K562 (cell line): ENCODE measurements around the gene SPAG7. TPM values are rescaled to one million over a fixed set of nuclear protein-coding genes. Genes with fewer than 3 reads are reported as not detected.

Experiments
- ATAC-seq: fragments of 200-7000 bp; cut with Tn5 transposase; 3 replicates; pipeline ENCODE4 v1.9.1; 2020; ENCODE audit warnings: moderate library complexity
- BruUV-seq: library from RNA; stranded (reverse); fragments of 400-500 nt; replicated peaks from 2 replicates; lab custom pipeline; 2021; lab: Mats Ljungman, UMichigan
- CTCF ChIA-PET: fragments of 300-600 bp; formaldehyde crosslinking; extraction: SDS; loops from one replicate; lab custom pipeline; 2021; ENCODE audit warnings: low intra/inter-chr PET ratio; lab: Yijun Ruan, JAX
- POLR2A ChIA-PET: fragments of 300-600, 350-650 bp; sonication (Branson Sonifier 250); formaldehyde crosslinking; extraction: SDS; loops from one replicate; lab custom pipeline; 2021; ENCODE audit warnings: antibody characterized with exemption, inconsistent platforms; lab: Yijun Ruan, JAX
- DNase-seq, 4 experiments: peaks; one replicate each; pipeline versions ENCODE4 v3.0.0 to v3.0.0-alpha.2; 2011 to 2018; ENCODE audit warnings: low spot score in 3 of 4, mixed read lengths in 3 of 4; ENCODE audit errors: extremely low read depth in 1 of 4
- FAIRE-seq: peaks from 2 replicates; lab custom pipeline; 2011; peaks lifted over from hg19 to GRCh38; lab: Jason Lieb, UNC
- H2AFZ ChIP-seq: 2 replicates; pipeline ENCODE4 v1.6.0; 2011; ENCODE audit warnings: low read depth, low read length, control low read depth, inconsistent platforms
- H3K27ac ChIP-seq: fragments of 200-600 bp; 3 replicates; pipeline ENCODE4 v1.8.0; 2011; ENCODE audit warnings: low read depth, mild to moderate bottlenecking, control low read depth, inconsistent platforms, low read length, moderate library complexity, mixed read lengths; ENCODE audit errors: extremely low read depth
- H3K27me3 ChIP-seq, 2 experiments: fragments of 300-600 bp in 1 of 2; 2 replicates in 1 of 2; 3 replicates in 1 of 2; pipeline versions ENCODE4 v1.6.0 to v1.8.0; 2011; ENCODE audit warnings: inconsistent platforms in 2 of 2, low read length in 2 of 2, mild to moderate bottlenecking in 1 of 2, mixed read lengths in 1 of 2, moderate library complexity in 1 of 2; ENCODE audit not compliant: control insufficient read depth in 2 of 2, insufficient read depth in 2 of 2
- H3K36me3 ChIP-seq: fragments of 300-600 bp; 3 replicates; pipeline ENCODE4 v1.8.0; 2011; ENCODE audit warnings: mild to moderate bottlenecking, low read length, inconsistent platforms; ENCODE audit not compliant: control insufficient read depth, insufficient read depth
- H3K4me1 ChIP-seq, 2 experiments: fragments of 200-600 bp in 1 of 2; replicated peaks in 1 of 2; 2 replicates in 1 of 2; 3 replicates in 1 of 2; pipeline versions ENCODE4 v1.5.1 to v1.8.0; 2011; ENCODE audit warnings: inconsistent platforms in 2 of 2, low read length in 2 of 2, mild to moderate bottlenecking in 1 of 2, mixed read lengths in 1 of 2, moderate library complexity in 1 of 2; ENCODE audit not compliant: control insufficient read depth in 2 of 2, insufficient read depth in 2 of 2
- H3K4me2 ChIP-seq: 2 replicates; pipeline ENCODE4 v1.6.1; 2011; ENCODE audit warnings: low read length, control low read depth, inconsistent platforms, mixed read lengths; ENCODE audit not compliant: insufficient read depth
- H3K4me3 ChIP-seq: fragments of 200-600 bp; sonication (generic), shearing (Covaris generic); 2 replicates; pipeline ENCODE4 v1.5.1; 2016; ENCODE audit warnings: control low read depth, inconsistent platforms
- H3K79me2 ChIP-seq: fragments of 200-600 bp; 3 replicates; pipeline ENCODE4 v1.8.0; 2011; ENCODE audit warnings: low read length, inconsistent platforms; ENCODE audit not compliant: control insufficient read depth, insufficient read depth
- H3K9ac ChIP-seq, 2 experiments: 2 replicates each; pipeline versions ENCODE4 v1.6.0 to v1.6.1; 2011; ENCODE audit warnings: low read depth in 2 of 2, low read length in 2 of 2, control low read depth in 1 of 2, inconsistent platforms in 1 of 2, mild to moderate bottlenecking in 1 of 2, mixed read lengths in 1 of 2; ENCODE audit not compliant: insufficient read depth in 1 of 2
- H3K9me1 ChIP-seq: one replicate; pipeline ENCODE4 v1.6.0; 2011; ENCODE audit warnings: inconsistent platforms, mild to moderate bottlenecking, low read length, moderate library complexity; ENCODE audit not compliant: control insufficient read depth, insufficient read depth
- H3K9me3 ChIP-seq: replicated peaks from 2 replicates; pipeline ENCODE4 v1.5.1; 2011; ENCODE audit warnings: low read depth, low read length, inconsistent platforms; ENCODE audit not compliant: control insufficient read depth, insufficient read depth
- H4K20me1 ChIP-seq: replicated peaks from 2 replicates; pipeline ENCODE4 v1.6.1; 2011; ENCODE audit warnings: low read length, inconsistent platforms, mixed read lengths; ENCODE audit not compliant: control insufficient read depth, insufficient read depth
- DEAF1 ChIP-seq: fragments of 450-650 bp; formaldehyde crosslinking; IDR thresholded peaks from 2 replicates; pipeline ENCODE4 v1.4.0; 2020; ENCODE audit warnings: mild to moderate bottlenecking, moderate library complexity
- HMGN3 ChIP-seq: IDR thresholded peaks from 2 replicates; pipeline ENCODE4 v1.6.1; 2011; ENCODE audit warnings: borderline replicate concordance, low read depth, mild to moderate bottlenecking, mixed read lengths, low read length; ENCODE audit not compliant: insufficient read length; ENCODE audit errors: extremely low read depth
- KDM1A ChIP-seq, 2 experiments: fragments of 450-650 bp; IDR thresholded peaks; 2 replicates each; pipeline ENCODE4 v1.6.1; 2016; ENCODE audit warnings: mild to moderate bottlenecking in 2 of 2
- NFATC3 ChIP-seq: fragments of 450-650 bp; IDR thresholded peaks from 2 replicates; pipeline ENCODE4 v1.6.1; 2017; ENCODE audit warnings: mild to moderate bottlenecking
- RAD51 ChIP-seq: fragments of 450-650 bp; IDR thresholded peaks from 2 replicates; pipeline ENCODE4 v1.7.1; 2016; ENCODE audit warnings: low read depth, mild to moderate bottlenecking, borderline replicate concordance
- RFX1 ChIP-seq: fragments of 450-650 bp; IDR thresholded peaks from 2 replicates; pipeline ENCODE4 v1.6.1; 2016; ENCODE audit warnings: mild to moderate bottlenecking, moderate library complexity
- SPI1 ChIP-seq: IDR thresholded peaks from 2 replicates; pipeline ENCODE4 v1.6.1; 2011; ENCODE audit warnings: low read depth, low read length, control low read depth, borderline replicate concordance
- SRF ChIP-seq, 2 experiments: fragments of 250-450, 450-650 bp in 1 of 2; sonication (Bioruptor Pico) in 1 of 2; sonication (generic) in 1 of 2; formaldehyde crosslinking; IDR thresholded peaks; 2 replicates each; pipeline versions ENCODE4 v1.5.0 to v1.5.1; 2020 to 2022; ENCODE audit warnings: mild to moderate bottlenecking in 1 of 2, missing genetic modification reagents in 1 of 2
- STAT6 ChIP-seq: sonication (generic); formaldehyde crosslinking; IDR thresholded peaks from 2 replicates; pipeline ENCODE4 v1.8.1; 2023; ENCODE audit warnings: mild to moderate bottlenecking, missing genetic modification reagents
- TEAD1 ChIP-seq, 2 experiments: fragments of 450-650 bp in 1 of 2; sonication (generic) in 1 of 2; formaldehyde crosslinking; IDR thresholded peaks; 2 replicates each; pipeline versions ENCODE4 v1.4.0 to v1.8.0; 2020 to 2022; ENCODE audit warnings: mild to moderate bottlenecking in 2 of 2, missing genetic modification reagents in 1 of 2
- ZFP36 ChIP-seq: fragments of 150-350 bp; IDR thresholded peaks from 2 replicates; pipeline ENCODE4 v1.6.1; 2018; ENCODE audit warnings: low read length, low read depth; ENCODE audit not compliant: partially characterized antibody
- ZKSCAN1 ChIP-seq: fragments of 150-350 bp; IDR thresholded peaks from 2 replicates; pipeline ENCODE4 v1.6.1; 2016; ENCODE audit warnings: low read depth, low read length
- ZNF695 ChIP-seq: fragments of 450-650 bp; formaldehyde crosslinking; IDR thresholded peaks from 2 replicates; pipeline ENCODE4 v1.4.0; 2020; ENCODE audit warnings: mild to moderate bottlenecking, moderate library complexity
- ZNF780A ChIP-seq: fragments of 250-450 bp; sonication (Bioruptor Pico); IDR thresholded peaks from 2 replicates; pipeline ENCODE4 v1.5.0; 2021; ENCODE audit warnings: mild to moderate bottlenecking
- WGBS: fragments of 100-300 bp; shearing (Covaris generic); methylation state at CpG from one replicate; pipeline ENCODE4 v1.1.6; 2016; ENCODE audit warnings: low coverage, mixed read lengths; ENCODE audit not compliant: insufficient coverage; ENCODE audit errors: missing lambda C conversion rate; 5-methylcytosine and 5-hydroxymethylcytosine counted together
- in situ Hi-C: fragments of 300-500 bp; cut with MboI; formaldehyde crosslinking; loops from 4 replicates; pipeline ENCODE4 v1.15.0; 2018; ENCODE audit warnings: inconsistent platforms, mixed read lengths
- intact Hi-C: fragments of 100-400 bp; cut with micrococcal nuclease; formaldehyde crosslinking; loops from 2 replicates; pipeline ENCODE4 v1.14.2; 2022
- polyA plus RNA-seq, 8 experiments: library from polyadenylated mRNA; depleted of rRNA in 4 of 8; stranded (reverse) in 5 of 8; unstranded in 3 of 8; fragments of >200 nt; fragmentation: Nextera tagmentation in 2 of 8; fragmentation: Illumina TruSeq in 1 of 8; extraction: Ambion mirVana in 2 of 8; extraction: Trizol in 1 of 8; gene quantifications; 2 replicates each; pipeline versions ENCODE4 v1.2.1 to v1.2.3, GENCODE V29; 2011 to 2014; ENCODE audit warnings: inconsistent platforms in 1 of 8, missing spikeins in 1 of 8
- total RNA-seq, 7 experiments: library from RNA; depleted of rRNA in 6 of 7; stranded (reverse); fragments of >200 nt in 6 of 7; fragmentation: Illumina TruSeq in 2 of 7; extraction: Trizol in 2 of 7; gene quantifications; 2 replicates each; pipeline versions ENCODE4 v1.2.1 to v1.2.3, GENCODE V29; 2011 to 2021; ENCODE audit warnings: low replicate concordance in 1 of 7
- TF ChIP-seq, protein P1 (sequence below): sonication (generic); formaldehyde crosslinking; IDR thresholded peaks from 2 replicates; pipeline ENCODE4 v1.4.0; 2020; ENCODE audit warnings: mild to moderate bottlenecking, missing genetic modification reagents
- TF ChIP-seq, protein P2 (sequence below), 2 experiments: fragments of 250-450 bp in 1 of 2; fragments of 450-650 bp in 1 of 2; sonication (Bioruptor Pico) in 1 of 2; IDR thresholded peaks; 2 replicates each; pipeline versions ENCODE4 v1.6.1 to v1.8.0; 2016 to 2021; ENCODE audit warnings: mild to moderate bottlenecking in 2 of 2, moderate library complexity in 2 of 2, missing compliant biosample characterization in 1 of 2, missing genetic modification characterization in 1 of 2

Gene SPAG7
- total and polyA plus RNA-seq, 9 of the 15 experiments (the other 6 are each of a cell fraction or from before 2014, with no cell fraction given): 5.6 to 53.5 (median 36.3) TPM

GRCh38 chr17:4947010-4947410 lies 20.6 kb downstream of the SPAG7 start:
- 0% methylated on average over 2 of the region's 7 CpGs for WGBS
- Histone ChIP-seq H3K4me3 (peak overlapping the region; percentile 97), H3K9ac (peak overlapping the region; percentile 82 to 97; a peak in 3 of 4 replicates), H2AFZ (no peak overlapping the region), H3K27me3 (no peaks in the 10 kb centered on the region), H3K36me3 (peaks cover 58% of the 10 kb centered on the region), H3K27ac (peak overlapping the region; percentile 98), H3K79me2 (peaks cover 81% of the 10 kb centered on the region), H3K4me2 (peak overlapping the region; percentile 93), H3K9me3 (no peaks in the 10 kb centered on the region), H3K4me1 (peaks cover 32 to 46% of the 10 kb centered on the region in 2 experiments), H4K20me1 (peaks cover 22% of the 10 kb centered on the region), H3K9me1 (no peaks in the 10 kb centered on the region)
- ChIA-PET POLR2A (interaction anchor here (0.7 to 3.2 kb wide), 3 partner anchors 14 to 24 kb away, joined by 3 to 21 read pairs (median 4); partner anchors contain the start of gene SPAG7), CTCF (no interaction called here)
- intact Hi-C loops (no loop called here), in situ Hi-C loops (no loop called here)
- FAIRE-seq: no peak
- ATAC-seq: no peak
- BruUV-seq: no TSS peak
- peak in 1 of 4 experiments; percentile 49 for DNase-seq
- TF ChIP-seq RAD51: no peak
- no peak for TF ChIP-seq NFATC3
- no peak for TF ChIP-seq ZNF780A
- no peak for TF ChIP-seq ZNF695 (CRISPR knock-in tag)
- no peak for TF ChIP-seq TEAD1 (CRISPR knock-in tag; IDR thresholded peaks at IDR 0.05)
- no peak for TF ChIP-seq HMGN3
- TF ChIP-seq, protein P1, sequence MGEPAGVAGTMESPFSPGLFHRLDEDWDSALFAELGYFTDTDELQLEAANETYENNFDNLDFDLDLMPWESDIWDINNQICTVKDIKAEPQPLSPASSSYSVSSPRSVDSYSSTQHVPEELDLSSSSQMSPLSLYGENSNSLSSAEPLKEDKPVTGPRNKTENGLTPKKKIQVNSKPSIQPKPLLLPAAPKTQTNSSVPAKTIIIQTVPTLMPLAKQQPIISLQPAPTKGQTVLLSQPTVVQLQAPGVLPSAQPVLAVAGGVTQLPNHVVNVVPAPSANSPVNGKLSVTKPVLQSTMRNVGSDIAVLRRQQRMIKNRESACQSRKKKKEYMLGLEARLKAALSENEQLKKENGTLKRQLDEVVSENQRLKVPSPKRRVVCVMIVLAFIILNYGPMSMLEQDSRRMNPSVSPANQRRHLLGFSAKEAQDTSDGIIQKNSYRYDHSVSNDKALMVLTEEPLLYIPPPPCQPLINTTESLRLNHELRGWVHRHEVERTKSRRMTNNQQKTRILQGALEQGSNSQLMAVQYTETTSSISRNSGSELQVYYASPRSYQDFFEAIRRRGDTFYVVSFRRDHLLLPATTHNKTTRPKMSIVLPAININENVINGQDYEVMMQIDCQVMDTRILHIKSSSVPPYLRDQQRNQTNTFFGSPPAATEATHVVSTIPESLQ (CRISPR knock-in tag): no peak
- peak; percentile 15 for TF ChIP-seq ZFP36
- TF ChIP-seq SPI1: peak; percentile 46; the same call in 1 of the 2 replicates
- TF ChIP-seq ZKSCAN1: no peak
- TF ChIP-seq RFX1: no peak
- no peak for TF ChIP-seq KDM1A (IDR thresholded peaks at IDR 0.05)
- TF ChIP-seq DEAF1 (CRISPR knock-in tag): no peak
- TF ChIP-seq, protein P2, sequence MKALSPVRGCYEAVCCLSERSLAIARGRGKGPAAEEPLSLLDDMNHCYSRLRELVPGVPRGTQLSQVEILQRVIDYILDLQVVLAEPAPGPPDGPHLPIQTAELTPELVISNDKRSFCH (CRISPR knock-in tag; IDR thresholded peaks at IDR 0.05): no peak
- TF ChIP-seq, protein P2 (tag; IDR thresholded peaks at IDR 0.05): no peak
- TF ChIP-seq SRF (CRISPR knock-in tag; IDR thresholded peaks at IDR 0.05): peak; percentile 76 to 96; a peak in 3 of 4 replicates
- no peak for TF ChIP-seq STAT6 (CRISPR knock-in tag)
